ENCODE data around the gene DUS4L.

Gene DUS4L

DNA sequence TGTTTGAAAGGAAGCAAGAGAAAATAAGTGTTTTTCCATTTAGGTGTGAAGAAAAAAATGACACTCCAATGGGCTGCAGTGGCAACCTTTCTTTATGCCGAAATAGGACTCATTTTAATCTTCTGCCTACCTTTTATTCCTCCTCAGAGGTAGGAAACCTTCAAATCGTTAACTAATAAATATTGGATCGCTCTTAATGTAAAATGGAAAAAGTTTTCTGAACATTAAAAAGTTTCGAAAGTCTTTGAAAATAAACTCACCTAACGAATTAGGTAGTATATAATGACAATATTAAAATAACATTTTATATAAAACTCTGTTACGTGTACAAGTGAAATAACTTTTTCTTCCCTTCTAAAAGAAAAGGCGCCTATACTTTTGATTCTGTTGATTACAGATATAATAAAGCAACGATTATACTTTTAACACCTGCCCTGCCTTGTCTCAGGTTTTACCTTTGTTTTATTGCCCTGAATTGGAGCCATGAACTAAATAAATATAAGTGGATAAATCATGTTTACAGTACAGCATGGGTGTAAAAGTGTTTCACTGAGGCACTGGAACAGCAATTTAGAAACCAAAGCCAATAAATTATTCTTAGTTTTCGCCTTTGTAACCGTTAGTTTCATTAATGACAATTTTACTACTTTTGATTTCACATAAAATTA lies 17.1 kb downstream of the DUS4L start:
- DNase-seq, result no peak

DNA sequence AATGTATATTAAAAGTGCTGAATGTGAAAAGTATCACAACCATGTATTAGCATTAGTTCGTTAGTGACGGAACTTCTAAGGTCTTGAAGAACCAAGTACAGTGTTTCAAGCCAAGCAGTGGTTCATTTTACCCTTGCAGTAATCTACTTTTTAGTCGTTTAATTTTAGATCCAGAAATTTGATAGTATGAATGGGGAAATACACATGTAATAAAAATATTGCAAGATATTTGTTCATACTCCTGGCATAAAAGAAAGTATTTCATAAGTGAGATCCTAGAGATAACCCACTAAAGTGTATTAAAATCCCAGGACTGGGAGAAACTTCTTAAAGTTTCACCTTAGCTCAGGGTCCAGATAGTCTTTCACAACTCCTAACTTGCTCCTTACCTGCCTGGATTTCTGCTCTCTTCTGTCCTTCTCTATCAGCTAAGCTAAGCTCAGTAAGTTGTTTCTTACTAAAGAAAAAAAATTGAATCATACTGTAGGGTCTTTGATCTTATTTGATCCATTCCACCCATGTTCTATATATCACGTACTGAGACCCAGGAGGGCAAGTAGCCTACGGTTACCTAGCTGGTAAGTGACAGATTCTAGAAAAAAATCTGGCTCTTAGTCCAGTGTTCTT lies 17.7 kb downstream of the DUS4L start:
- DNase-seq, result no peak

DNA sequence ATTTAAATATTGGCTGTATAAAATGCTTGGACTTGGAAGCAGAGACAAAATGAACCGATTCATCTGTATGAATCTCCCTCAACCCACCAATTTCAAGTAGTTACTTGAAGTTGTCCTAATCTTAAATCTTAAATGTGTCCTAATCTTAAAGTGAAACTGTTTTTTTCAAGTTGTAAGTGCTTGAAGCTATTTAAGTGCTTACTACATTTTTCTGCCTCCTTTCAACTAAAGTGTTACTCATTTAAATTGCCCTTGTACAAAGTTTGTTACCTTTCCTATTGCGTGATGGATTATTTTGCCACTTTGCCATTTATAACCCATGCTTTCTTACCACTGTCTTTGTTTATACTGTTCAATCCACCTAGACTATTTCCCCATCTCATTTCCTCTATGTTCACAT lies 19.1 kb downstream of the DUS4L start:
- DNase-seq, result no peak

DNA sequence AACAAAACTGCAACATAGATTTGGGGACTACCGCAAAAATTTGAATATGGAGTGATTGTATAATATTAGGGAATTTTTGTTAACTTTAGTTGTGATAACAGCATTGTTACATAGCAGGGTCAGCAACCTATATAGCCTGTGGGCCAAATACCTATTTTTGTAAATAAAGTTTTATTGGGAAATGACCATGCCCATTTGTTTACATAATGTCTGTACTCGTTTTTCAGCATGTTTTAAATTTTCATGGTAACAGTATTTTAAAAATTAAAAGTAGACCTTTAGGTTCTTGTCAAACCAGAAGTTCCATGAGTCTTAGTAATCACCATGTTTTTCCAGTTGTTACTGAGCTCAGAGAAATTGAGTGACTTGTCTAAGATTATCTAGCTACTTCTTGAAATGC lies 20.9 kb downstream of the DUS4L start:
- DNase-seq, result no peak

DNA sequence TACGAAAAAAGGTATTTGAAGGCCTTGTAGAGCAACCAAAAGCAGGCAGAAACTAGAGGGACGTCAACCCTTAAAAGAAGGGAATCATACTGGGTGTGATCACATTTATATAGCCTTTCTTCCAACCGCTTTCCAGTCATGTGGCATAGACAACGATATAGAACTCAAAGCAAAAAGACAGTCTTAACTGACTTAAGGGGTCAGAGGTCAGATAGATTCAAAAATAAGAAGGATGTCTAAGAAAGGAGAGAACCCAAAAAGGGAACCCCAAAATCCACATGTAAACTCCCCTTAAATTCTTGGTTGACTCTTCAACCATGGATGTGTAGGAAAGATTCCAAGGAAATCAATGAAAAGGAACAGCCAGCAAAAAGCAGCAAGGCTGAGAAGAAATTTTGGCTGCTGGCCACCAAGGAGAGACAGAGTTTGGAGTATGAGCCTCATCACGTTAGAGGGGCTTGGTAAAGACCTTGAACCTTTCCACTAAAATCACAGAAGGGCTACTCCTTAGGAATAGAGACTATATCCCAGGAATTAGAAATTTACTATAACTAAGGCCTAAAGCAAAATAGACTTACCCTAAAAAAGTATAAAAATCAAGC lies 24.9 kb downstream of the DUS4L start:
- DNase-seq, result no peak

DNA sequence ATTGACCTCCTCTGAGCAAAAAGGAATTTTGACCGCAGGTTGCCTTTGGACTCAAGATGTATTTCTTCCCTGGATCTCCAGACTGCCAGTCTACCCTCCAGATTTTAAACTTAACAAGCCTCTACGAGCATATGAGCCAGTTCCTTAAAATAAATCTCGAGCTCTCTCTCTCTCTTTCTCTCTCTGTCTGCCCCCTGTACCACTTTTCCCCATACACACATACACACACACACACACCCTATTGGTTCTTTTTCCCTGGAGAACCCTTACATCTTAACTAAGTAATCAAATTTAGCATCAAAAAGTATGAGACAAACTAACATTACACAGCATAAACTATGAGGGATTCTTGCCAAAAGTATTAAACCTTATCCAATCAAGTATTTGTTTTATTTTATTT lies 27.6 kb downstream of the DUS4L start:
- no peak for DNase-seq

DNA sequence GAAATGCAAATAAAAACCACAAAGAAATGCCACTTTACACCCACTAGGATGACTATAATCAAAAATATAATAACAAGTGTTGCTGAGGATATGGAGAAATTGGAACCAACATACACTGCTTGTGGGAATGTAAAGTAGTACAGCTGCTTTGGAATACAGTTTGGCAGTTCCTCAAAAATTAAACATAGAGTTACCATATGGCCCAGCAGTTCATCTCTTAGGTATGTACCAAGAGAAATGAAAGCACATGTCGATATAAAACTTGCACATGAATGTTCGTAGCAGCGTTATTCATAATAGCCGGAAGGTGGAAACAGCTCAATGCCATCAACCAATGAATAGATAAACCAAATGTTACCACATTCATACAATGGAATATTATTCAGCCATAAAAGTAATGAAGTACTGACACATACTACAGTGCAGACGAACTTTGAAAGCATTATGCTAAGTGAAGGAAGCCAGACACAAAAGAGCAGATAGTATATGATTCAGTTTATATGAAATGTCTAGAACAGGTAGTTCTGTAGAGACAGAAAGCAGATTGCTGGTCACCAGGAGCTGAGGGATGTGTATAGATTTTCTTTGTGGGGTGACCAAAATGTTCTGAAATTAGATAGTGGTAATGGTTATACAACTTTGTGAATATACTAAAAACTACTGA lies 28.7 kb downstream of the DUS4L start:
- DNase-seq, result no peak

DNA sequence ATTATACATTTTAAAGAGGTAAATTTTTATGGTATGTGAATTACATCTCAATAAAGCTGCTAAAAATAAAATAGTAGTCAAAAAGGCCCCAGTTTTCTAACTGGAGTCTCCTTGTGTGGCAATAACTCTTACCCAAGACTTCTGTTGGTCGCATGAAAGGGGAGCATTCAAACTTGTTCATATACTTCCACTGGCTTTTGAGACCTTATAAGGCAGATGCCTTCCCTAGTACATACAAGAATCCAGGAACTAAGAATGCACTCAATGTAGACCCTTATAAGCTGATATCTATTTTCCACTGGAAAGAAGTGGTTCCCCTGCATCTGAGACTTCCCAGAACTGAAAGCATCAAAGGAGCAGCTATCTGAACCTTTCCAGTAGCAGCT lies 29.2 kb downstream of the DUS4L start:
- no peak for DNase-seq

DNA sequence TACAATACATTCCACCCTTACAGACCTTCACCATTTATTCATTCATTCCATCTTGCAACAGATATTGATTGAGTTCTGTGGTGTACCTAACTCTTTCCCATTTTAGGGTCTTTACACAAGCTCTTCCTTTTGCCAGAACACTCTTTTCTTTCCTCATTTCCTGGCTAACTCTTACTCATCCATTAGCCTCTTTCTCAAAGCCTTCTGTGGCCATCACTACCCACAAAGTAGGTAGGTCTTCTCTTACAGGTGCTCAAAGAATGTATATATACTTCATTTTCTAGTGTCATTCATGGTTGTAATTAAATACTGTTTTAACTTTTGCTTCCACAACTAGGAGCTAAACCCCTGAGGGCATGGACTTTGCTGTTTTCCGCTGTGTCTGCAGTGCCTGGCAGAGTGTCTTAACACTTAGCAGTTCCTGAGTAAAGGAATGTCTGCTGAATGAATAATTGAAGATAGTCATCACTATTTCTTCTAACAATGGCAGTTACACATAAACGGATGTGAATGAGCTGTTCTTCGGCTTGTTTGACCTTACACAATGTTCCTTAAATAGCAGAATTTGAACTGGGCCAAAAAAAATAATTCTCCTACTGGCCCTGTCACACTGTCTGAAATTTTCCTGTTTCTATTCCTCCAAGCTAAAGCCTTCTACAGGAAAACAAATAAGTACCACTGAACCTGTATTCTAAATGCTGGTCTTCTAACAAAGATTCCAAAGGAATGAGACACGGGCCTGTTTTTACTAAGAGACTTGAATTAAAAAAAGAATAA lies 31.4 kb downstream of the DUS4L start:
- DNase-seq, result no peak

DNA sequence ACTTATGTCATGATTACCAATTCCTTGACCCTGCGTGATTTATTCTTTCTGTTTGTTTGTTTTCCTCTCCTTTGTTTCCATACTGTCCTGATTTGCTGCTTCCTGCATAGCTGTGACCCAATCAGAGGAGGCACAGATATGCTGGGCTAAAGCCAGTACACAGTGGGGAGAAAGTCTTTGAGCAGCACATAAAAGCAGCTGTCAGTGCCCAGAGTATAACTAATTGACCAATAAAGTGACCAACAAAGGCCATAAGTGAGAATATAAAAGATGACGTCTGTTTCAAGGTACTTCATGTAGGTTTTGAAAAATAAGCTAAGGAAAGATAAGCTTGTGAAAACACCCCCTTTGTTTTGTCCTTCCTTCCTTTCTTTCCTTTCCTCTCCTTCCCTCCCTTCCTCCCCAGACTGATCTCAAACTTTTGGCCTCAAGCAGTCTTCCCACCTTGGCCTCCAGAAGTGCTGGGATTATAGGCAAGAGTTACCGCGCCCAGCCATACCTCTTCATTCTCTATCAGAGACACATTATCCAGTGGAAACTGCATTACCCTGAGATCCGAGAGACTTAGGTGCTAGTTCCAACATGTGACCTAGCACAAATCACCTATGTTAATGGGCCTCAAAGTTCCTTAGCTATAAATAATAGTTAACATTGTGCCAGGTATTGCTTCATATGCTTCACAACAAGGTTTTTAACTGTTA lies 33.3 kb downstream of the DUS4L start:
- DNase-seq, result no peak

DNA sequence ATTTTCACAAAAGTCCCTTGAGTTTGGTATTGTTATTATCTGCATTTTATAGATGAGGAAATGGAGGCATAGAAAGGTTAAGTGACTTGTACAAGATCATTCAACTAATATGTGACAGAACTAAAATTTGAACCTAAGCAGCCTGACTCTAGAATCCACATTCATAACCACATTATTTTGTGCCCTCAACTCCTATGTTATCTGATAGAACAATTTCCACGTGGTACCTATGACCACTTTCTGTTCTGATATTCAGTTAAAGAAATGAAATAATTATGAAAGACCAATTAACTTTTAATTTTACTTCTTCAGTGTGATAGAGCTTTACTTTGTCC lies 33.8 kb downstream of the DUS4L start:
- DNase-seq, result no peak

DNA sequence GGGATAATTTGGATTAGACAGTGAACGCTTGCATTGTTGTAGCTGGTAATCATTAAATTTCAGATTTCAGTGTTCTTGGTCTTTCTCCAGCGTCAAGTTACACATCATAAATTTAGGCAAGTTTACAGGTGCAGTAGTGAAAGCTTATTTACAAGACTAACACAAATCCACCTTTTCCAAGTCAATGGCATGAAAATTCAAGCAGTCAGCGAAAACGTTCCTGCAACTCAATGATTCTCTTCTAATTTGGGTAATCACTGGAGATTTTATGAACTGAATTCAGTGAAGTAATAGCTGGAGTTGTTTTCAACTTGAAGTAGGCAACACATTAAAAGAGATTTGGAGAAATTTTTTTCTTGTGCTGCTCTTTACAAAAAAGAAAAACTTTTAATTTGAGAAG lies 34.2 kb downstream of the DUS4L start:
- DNase-seq, result no peak

DNA sequence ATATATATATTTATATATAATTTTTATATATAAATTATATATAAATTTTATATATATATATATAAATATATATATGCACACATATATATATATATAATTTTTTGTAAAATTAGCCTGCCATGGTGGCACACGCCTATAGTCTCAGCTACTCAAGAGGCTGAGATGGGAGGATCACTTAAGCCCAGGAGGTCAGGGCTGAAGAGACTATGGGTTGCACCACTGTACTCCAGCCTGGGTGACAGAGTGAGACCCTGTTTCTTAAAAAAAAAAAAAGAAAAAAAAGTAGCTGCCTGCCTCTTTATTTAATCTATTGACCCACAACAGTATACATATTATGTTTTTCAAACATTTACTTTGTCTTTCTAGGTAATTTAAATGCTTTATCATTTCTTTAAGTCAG lies 35.5 kb downstream of the DUS4L start:
- DNase-seq, result no peak

DNA sequence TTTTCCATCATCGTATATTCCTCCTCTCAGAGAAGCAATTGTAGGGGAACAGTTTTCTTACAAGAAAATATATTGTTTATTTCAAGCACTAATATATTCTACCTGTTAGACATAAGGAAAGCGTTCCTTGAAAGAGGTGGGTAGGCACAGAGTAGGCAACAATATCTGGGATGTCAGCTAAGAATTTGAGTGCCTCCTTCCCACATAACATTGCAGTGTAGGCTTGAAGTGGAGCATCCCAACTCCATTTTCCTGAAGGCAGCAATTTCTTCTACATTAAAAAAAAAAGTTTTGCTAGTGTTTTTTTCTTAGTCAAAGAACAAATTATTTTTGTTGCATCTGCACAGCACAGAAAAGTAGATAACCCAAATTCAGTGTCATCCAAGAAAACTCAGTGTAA lies 37.0 kb downstream of the DUS4L start:
- no peak for DNase-seq

DNA sequence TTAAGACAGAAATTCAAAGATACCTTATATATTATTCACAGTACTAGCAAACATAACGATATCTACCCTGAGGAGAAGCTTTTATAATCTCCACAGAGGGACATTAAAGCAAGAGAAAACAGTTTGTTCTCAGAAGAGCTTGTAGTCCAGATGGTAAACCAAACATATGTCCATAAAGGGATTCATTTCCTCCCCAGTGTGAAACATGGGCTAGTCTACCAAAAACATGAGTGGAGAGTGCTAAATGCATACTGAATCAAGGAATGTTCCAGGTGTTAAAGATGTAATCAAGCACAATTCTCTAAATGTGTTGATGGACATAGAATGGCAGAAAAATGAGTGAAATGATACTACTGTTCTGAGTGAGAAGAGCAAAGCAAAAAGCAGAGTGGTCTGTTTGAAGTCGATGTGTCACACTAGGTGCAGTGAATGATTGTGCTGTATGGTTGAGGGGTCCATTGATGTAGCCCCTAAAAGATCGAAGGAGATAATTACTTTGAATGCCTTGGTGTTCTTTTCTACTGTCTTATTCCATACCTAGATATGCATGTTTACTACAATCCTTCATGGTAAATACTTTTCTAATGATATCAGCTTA lies 41.5 kb downstream of the DUS4L start:
- no peak for DNase-seq

DNA sequence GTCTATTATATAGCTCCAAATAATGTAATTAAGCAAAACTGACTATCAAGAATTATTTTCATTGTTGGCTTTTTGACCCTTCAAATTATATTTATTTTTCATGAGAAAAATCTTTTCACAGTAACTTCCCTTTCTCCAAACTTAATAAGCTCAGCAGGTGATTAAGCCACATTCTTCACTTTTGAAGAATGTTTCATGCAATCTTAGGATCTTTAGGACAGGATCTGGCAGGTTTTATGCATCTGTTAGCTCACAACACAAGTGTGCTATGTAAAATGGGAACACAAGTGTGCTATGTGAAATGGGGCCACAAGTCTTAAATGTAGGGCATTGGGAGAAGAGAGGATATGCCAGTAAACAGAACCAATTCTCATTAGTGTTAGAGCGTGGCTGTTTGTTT lies 42.5 kb downstream of the DUS4L start:
- no peak for DNase-seq

DNA sequence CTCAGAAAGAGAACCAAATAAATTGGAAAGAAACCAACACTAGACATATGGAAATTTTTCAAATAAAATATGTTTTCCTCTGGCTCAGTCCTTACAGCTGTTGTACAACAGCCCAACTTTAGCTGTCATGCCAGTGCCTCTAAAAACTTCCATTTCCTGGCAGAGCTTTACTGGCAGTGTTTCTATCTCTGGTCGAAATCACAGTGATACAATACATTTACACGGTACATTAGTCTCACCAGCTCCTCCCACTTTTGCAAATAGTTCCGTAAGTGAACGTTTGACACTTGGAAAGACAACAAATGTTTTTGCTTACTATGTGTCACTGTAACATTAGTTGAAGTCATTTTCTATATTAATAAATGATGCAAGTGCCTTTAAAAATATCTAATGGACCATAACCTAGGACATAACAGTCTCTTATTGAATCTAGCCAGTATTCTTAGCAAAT lies 46.1 kb downstream of the DUS4L start:
- DNase-seq, result no peak

DNA sequence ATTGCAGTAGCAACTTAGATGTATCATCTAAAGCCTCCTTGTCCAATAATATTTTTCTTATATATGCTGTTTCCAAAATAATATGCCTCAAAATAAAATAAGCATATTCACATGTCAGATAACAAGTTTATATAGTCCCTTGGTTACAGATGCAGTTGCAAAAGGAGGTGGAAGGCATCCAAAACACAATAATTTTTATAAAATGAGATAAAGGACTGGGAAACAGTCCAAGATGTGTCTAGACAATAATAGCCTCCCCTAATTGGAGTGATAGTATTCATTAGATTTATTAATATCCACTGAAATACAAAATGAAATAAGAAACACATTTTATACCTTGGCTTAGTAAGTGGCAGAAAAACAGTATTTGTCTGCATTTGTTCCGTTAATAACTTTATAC lies 46.6 kb downstream of the DUS4L start:
- no peak for DNase-seq

DNA sequence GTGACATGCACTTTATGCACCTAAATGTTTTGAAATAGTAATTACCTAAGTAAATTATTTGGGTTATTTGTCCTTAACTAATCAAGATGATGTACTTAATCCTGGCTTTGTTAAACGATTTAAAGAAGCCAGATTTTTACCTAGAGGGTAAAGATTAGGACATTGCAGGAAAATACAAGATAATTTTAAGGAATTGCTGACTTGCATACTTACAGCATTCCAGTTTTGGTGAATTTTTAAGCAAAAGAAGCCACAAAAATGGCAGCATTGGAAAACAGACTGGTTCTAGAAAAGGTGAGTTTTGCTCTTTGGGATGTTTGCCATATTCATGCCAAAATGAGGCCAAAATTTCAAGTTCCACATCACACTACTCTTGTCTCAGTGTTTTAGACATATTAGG lies 49.7 kb downstream of the DUS4L start:
- no peak for DNase-seq

DNA sequence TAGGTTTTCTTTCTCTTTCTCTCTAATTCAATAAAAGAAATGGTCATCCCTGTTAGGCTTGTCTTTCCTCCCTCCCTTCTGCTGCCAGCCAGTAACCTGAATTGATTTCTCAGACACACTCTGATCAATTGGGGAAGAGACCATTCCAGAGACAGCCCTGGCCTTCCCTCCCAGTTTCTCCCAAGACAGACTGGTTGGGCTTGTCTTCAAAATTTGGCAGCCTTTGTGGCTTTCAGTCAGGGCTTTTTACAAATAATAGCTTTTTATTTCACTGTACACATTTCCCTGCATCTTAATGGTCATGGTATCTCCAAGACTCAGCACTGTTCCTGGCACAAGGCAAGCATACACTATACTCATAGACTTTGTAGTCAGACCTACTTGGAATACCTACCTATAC lies 50.2 kb downstream of the DUS4L start:
- DNase-seq, result no peak

DNA sequence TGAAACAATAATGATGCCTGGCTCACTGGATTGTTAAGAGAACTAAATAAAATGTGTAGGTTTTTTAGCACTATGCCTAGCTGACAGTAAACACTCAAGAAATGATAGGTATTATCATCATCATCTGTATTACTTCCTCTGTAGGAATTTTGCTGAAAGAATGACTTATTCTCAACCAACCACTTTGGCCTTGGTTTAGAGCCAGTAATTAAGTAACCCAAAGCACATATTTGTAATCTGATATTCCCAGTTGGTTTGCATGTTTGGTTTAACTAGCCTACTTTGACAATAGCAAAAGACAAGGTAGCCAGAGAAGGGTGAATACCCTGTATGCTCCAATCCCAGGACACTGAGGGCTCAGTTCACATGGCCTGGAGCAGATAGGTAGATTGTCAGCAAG lies 50.7 kb downstream of the DUS4L start:
- DNase-seq, result no peak

DNA sequence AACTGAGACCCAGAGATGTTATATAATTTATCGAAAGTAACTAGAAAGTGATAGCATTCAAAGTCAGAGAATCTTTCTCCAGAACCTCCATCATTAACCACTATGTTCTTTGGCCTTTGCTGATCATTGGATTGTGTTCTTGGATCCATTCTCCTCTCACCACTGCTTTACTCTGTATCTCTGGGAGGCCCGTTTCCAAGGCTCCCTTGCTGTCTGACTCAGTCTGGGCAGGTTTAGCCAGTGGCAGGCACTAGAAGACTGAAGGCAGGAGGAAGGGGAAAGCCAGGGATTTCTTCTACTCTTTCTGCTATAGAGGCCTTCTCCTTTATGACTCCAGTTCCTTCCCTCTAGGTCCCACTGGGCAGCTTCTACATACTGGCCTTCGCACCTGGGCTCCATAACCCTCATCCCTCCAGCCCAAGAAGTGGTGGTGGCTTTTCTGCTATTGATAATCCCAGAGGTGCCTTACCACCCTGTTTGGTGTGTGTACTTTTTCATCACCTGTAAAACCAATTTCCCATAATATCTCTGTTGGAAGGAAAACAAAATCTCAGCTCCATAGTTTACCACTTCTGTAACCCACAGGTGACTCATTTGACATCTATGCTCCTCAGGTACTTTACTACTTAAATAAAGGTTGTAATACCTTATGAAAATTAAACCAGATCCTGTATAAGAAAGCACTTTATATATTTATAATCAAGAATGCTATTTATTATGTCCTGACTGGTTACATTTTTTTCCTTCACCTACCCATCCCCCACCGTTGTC lies 52.3 kb downstream of the DUS4L start:
- DNase-seq, result no peak

Measured in activated CD8-positive, alpha-beta memory T cell treated with anti-CD3 and anti-CD28 coated beads for 24 hours (primary cell).